Measurements from ENCODE around the gene FBN3.

Gene FBN3

GRCh38 chr19:8095354-8095886, 54.0 kb downstream of the FBN3 start:
- TF ChIP-seq POLR2A (IDR thresholded peaks at IDR 0.05; ENCODE audit: low read depth, low read length) (no peak), SPI1 (IDR thresholded peaks at IDR 0.05; ENCODE audit: low read depth, low read length) (no peak), TAF1 (IDR thresholded peaks at IDR 0.05; ENCODE audit: low read depth, low read length) (no peak), PAX5 (IDR thresholded peaks at IDR 0.05; ENCODE audit: insufficient read depth, low read length, severe bottlenecking) (no peak), POU2F2 (IDR thresholded peaks at IDR 0.05; ENCODE audit: low read depth, low read length) (no peak)
- no peak for DNase-seq (ENCODE audit: insufficient read length, low spot score)
- FAIRE-seq: no peak

GRCh38 chr19:8094336-8094735, 55.1 kb downstream of the FBN3 start:
- FAIRE-seq (no peak), DNase-seq (ENCODE audit: insufficient read length, low spot score) (no peak)
- TF ChIP-seq PAX5 (IDR thresholded peaks at IDR 0.05; ENCODE audit: insufficient read depth, low read length, severe bottlenecking) (no peak), SPI1 (IDR thresholded peaks at IDR 0.05; ENCODE audit: low read depth, low read length) (no peak), POLR2A (IDR thresholded peaks at IDR 0.05; ENCODE audit: low read depth, low read length) (no peak), POU2F2 (IDR thresholded peaks at IDR 0.05; ENCODE audit: low read depth, low read length) (no peak), TAF1 (IDR thresholded peaks at IDR 0.05; ENCODE audit: low read depth, low read length) (no peak)

- TF ChIP-seq TAF1 (IDR thresholded peaks at IDR 0.05; ENCODE audit: low read depth, low read length) (no peak), POU2F2 (IDR thresholded peaks at IDR 0.05; ENCODE audit: low read depth, low read length) (no peak), PAX5 (IDR thresholded peaks at IDR 0.05; ENCODE audit: insufficient read depth, low read length, severe bottlenecking) (no peak), SPI1 (IDR thresholded peaks at IDR 0.05; ENCODE audit: low read depth, low read length) (no peak)
- no peak for FAIRE-seq
These were observed 55.7 kb downstream of the FBN3 start for GRCh38 chr19:8093740-8094139.

GRCh38 chr19:8090950-8091349, 58.4 kb downstream of the FBN3 start:
- FAIRE-seq (no peak), DNase-seq (ENCODE audit: insufficient read length, low spot score) (no peak)
- TF ChIP-seq SPI1 (IDR thresholded peaks at IDR 0.05; ENCODE audit: low read depth, low read length) (no peak), POLR2AphosphoS5 (IDR thresholded peaks at IDR 0.05; ENCODE audit: low read depth, low read length) (no peak), PAX5 (IDR thresholded peaks at IDR 0.05; ENCODE audit: insufficient read depth, low read length, severe bottlenecking) (no peak), TAF1 (IDR thresholded peaks at IDR 0.05; ENCODE audit: low read depth, low read length) (no peak), POLR2A (IDR thresholded peaks at IDR 0.05; ENCODE audit: low read depth, low read length) (no peak)

More at GRCh38 chr19:8093740-8094139, 55.7 kb downstream of the FBN3 start:
- no peak for DNase-seq (ENCODE audit: insufficient read length, low spot score)

- no peak for TF ChIP-seq PAX5 (IDR thresholded peaks at IDR 0.05; ENCODE audit: insufficient read depth, low read length, severe bottlenecking)
- no peak for TF ChIP-seq POU2F2 (IDR thresholded peaks at IDR 0.05; ENCODE audit: low read depth, low read length)
- no peak for TF ChIP-seq TAF1 (IDR thresholded peaks at IDR 0.05; ENCODE audit: low read depth, low read length)
- TF ChIP-seq POLR2AphosphoS5 (IDR thresholded peaks at IDR 0.05; ENCODE audit: low read depth, low read length): no peak
- TF ChIP-seq SPI1 (IDR thresholded peaks at IDR 0.05; ENCODE audit: low read depth, low read length): no peak
- no peak for TF ChIP-seq POLR2A (IDR thresholded peaks at IDR 0.05; ENCODE audit: low read depth, low read length)
- FAIRE-seq: no peak
- no peak for DNase-seq (ENCODE audit: insufficient read length, low spot score)
These were observed 59.5 kb downstream of the FBN3 start for GRCh38 chr19:8089664-8090601.

GRCh38 chr19:8088752-8089663, 60.4 kb downstream of the FBN3 start:
- no peak for TF ChIP-seq TAF1 (IDR thresholded peaks at IDR 0.05; ENCODE audit: low read depth, low read length)
- TF ChIP-seq SPI1 (IDR thresholded peaks at IDR 0.05; ENCODE audit: low read depth, low read length): no peak
- TF ChIP-seq POLR2AphosphoS5 (IDR thresholded peaks at IDR 0.05; ENCODE audit: low read depth, low read length): no peak
- TF ChIP-seq POLR2A (IDR thresholded peaks at IDR 0.05; ENCODE audit: low read depth, low read length): no peak
- TF ChIP-seq PAX5 (IDR thresholded peaks at IDR 0.05; ENCODE audit: insufficient read depth, low read length, severe bottlenecking): no peak
- TF ChIP-seq POU2F2 (IDR thresholded peaks at IDR 0.05; ENCODE audit: low read depth, low read length): no peak
- DNase-seq (ENCODE audit: insufficient read length, low spot score) (no peak), FAIRE-seq (no peak)

- FAIRE-seq (no peak), DNase-seq (ENCODE audit: insufficient read length, low spot score) (no peak)
- TF ChIP-seq POU2F2 (IDR thresholded peaks at IDR 0.05; ENCODE audit: low read depth, low read length): no peak
- no peak for TF ChIP-seq PAX5 (IDR thresholded peaks at IDR 0.05; ENCODE audit: insufficient read depth, low read length, severe bottlenecking)
- no peak for TF ChIP-seq POLR2A (IDR thresholded peaks at IDR 0.05; ENCODE audit: low read depth, low read length)
- TF ChIP-seq TAF1 (IDR thresholded peaks at IDR 0.05; ENCODE audit: low read depth, low read length): no peak
- TF ChIP-seq SPI1 (IDR thresholded peaks at IDR 0.05; ENCODE audit: low read depth, low read length): no peak
- no peak for TF ChIP-seq POLR2AphosphoS5 (IDR thresholded peaks at IDR 0.05; ENCODE audit: low read depth, low read length)
These were observed 61.5 kb downstream of the FBN3 start for GRCh38 chr19:8087876-8088275.

- DNase-seq (ENCODE audit: insufficient read length, low spot score): no peak
- no peak for FAIRE-seq
- no peak for TF ChIP-seq POLR2AphosphoS5 (IDR thresholded peaks at IDR 0.05; ENCODE audit: low read depth, low read length)
- no peak for TF ChIP-seq POU2F2 (IDR thresholded peaks at IDR 0.05; ENCODE audit: low read depth, low read length)
- no peak for TF ChIP-seq TAF1 (IDR thresholded peaks at IDR 0.05; ENCODE audit: low read depth, low read length)
- no peak for TF ChIP-seq PAX5 (IDR thresholded peaks at IDR 0.05; ENCODE audit: insufficient read depth, low read length, severe bottlenecking)
- no peak for TF ChIP-seq SPI1 (IDR thresholded peaks at IDR 0.05; ENCODE audit: low read depth, low read length)
- no peak for TF ChIP-seq POLR2A (IDR thresholded peaks at IDR 0.05; ENCODE audit: low read depth, low read length)
These were observed 62.5 kb downstream of the FBN3 start for GRCh38 chr19:8086849-8087248.

Data from GM12891 (cell line).